ENCODE measurements around the gene XPOT. TPM values are rescaled to one million over a fixed set of nuclear protein-coding genes. Genes with fewer than 3 reads are reported as not detected.
A peak's percentile ranks its signal among the peaks of the same experiment; 100 is the strongest.
"Not testable (repeated sequence)": the region's sequence is repeated elsewhere in the genome, so short reads cannot be mapped to it uniquely, and the experiment has no call there.

The XPOT gene, protein sequence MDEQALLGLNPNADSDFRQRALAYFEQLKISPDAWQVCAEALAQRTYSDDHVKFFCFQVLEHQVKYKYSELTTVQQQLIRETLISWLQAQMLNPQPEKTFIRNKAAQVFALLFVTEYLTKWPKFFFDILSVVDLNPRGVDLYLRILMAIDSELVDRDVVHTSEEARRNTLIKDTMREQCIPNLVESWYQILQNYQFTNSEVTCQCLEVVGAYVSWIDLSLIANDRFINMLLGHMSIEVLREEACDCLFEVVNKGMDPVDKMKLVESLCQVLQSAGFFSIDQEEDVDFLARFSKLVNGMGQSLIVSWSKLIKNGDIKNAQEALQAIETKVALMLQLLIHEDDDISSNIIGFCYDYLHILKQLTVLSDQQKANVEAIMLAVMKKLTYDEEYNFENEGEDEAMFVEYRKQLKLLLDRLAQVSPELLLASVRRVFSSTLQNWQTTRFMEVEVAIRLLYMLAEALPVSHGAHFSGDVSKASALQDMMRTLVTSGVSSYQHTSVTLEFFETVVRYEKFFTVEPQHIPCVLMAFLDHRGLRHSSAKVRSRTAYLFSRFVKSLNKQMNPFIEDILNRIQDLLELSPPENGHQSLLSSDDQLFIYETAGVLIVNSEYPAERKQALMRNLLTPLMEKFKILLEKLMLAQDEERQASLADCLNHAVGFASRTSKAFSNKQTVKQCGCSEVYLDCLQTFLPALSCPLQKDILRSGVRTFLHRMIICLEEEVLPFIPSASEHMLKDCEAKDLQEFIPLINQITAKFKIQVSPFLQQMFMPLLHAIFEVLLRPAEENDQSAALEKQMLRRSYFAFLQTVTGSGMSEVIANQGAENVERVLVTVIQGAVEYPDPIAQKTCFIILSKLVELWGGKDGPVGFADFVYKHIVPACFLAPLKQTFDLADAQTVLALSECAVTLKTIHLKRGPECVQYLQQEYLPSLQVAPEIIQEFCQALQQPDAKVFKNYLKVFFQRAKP
- 10 to 100 TPM; 88.2 to 93.4 TPM for total RNA-seq

- ChIA-PET POLR2A (no interaction called here), CTCF (interaction anchor here (0.5 kb wide), 1 partner anchor 72 kb away, joined by 3 read pairs; no protein-coding TSS in a partner anchor)
- peak within 1 kb of the TSS; percentile 98 for H3K27ac Mint-ChIP-seq
- peaks cover 1% of the 10 kb centered on the region for H3K27me3 Mint-ChIP-seq
- H3K4me3 Mint-ChIP-seq, result peak within 1 kb of the TSS; percentile 95
- H3K4me1 Mint-ChIP-seq, result peaks cover 43% of the 10 kb centered on the region
- peaks cover 2% of the 10 kb centered on the region for H3K9me3 Mint-ChIP-seq
- peak; percentile 93 for DNase-seq
- H3K36me3 Mint-ChIP-seq (ENCODE audit: low read depth), result peaks cover 3% of the 10 kb centered on the region
Observed at GRCh38 chr12:64403707-64404469, at the start of gene XPOT. Gene XPOT, plus strand, starts transcription at chr12:64404392. Its CDS starts 5,644 bp downstream, at chr12:64410036.

DNA sequence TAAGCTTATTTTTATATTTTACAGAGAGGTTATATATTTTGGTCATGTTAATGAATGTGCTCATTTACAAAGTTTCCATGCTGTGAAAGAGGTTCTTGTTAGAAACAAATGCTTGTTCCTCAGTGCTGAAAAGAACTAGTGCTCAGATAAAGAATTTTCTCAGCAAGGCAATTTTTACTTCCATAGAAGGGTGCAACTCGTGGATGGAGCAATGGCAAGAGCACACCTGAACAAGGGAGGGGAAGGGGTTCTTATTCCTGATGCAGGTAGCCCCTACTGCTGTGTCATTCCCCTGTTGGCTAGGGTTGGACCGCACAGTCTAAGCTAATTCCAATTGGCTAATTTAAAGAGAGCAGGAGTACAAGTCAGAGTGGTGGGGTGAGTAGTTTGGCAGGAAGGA lies 48.0 kb upstream of the XPOT start:
- H3K4me3 Mint-ChIP-seq; CTCF ChIA-PET; H3K27me3 Mint-ChIP-seq; H3K36me3 Mint-ChIP-seq (ENCODE audit: low read depth); H3K9me3 Mint-ChIP-seq; H3K4me1 Mint-ChIP-seq; DNase-seq; POLR2A ChIA-PET; H3K27ac Mint-ChIP-seq: not testable (repeated sequence)

GRCh38 chr12:64361173-64361572 lies 43.0 kb upstream of the XPOT start:
- DNase-seq; H3K27ac Mint-ChIP-seq; H3K9me3 Mint-ChIP-seq; CTCF ChIA-PET; H3K27me3 Mint-ChIP-seq; H3K36me3 Mint-ChIP-seq (ENCODE audit: low read depth); POLR2A ChIA-PET; H3K4me1 Mint-ChIP-seq; H3K4me3 Mint-ChIP-seq: not testable (repeated sequence)

GRCh38 chr12:64362721-64363305 lies 41.4 kb upstream of the XPOT start:
- Mint-ChIP-seq H3K4me3 (no peak overlapping the region), H3K4me1 (no peaks in the 10 kb centered on the region), H3K27me3 (no peaks in the 10 kb centered on the region), H3K27ac (no peak overlapping the region), H3K36me3 (ENCODE audit: low read depth) (no peaks in the 10 kb centered on the region), H3K9me3 (no peaks in the 10 kb centered on the region)
- ChIA-PET CTCF (no interaction called here), POLR2A (no interaction called here)
- DNase-seq, result no peak

DNA sequence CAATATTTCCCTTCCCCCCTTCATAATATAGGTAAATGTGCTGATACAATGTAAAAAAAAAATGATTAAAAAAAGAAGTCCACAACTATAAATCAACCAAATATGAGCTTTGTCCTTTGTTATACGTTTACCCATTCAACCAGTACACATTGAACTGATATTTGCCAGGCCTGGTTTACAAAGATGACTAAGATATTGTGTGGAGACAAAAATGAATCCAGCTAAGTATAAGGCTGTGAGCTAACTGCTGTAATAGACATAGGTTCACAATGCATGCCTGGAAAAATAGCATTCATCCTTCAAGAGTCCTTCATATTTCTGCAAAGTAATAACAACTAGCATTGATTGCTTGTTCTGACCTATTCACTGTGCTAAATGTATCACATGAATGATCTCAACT lies 20.5 kb upstream of the XPOT start:
- Mint-ChIP-seq H3K9me3 (peaks cover 19% of the 10 kb centered on the region), H3K27me3 (no peaks in the 10 kb centered on the region), H3K4me1 (peaks cover 33% of the 10 kb centered on the region), H3K36me3 (ENCODE audit: low read depth) (peaks cover 6% of the 10 kb centered on the region), H3K27ac (no peak overlapping the region), H3K4me3 (no peak overlapping the region)
- POLR2A ChIA-PET, result no interaction called here
- CTCF ChIA-PET, result interaction anchor here (1.5 kb wide), 1 partner anchor 572 kb away, joined by 3 read pairs; no protein-coding TSS in a partner anchor
- DNase-seq, result no peak

DNA sequence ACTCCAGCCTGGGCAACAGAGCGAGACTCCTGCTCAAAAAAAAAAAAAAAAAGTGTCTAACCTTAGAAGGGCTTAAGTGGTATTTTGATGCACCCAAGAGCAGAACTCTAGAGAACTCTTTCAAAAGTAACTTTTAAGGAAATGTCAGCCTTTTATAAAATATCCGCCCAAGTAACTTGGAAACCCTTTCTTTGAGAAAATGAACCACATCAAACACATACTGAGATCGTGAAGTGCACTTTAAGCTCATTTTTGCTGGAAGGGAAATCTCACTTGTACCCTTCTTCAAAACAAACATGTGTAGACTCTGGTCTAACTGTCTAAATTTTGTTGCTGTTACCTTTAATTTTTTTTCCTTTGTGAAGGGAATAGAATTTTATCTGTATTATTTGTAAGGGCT lies 19.2 kb upstream of the XPOT start:
- H3K27ac Mint-ChIP-seq, result peak overlapping the region; percentile 91
- H3K4me1 Mint-ChIP-seq, result peaks cover 37% of the 10 kb centered on the region
- peak; percentile 22 for DNase-seq
- peaks cover 6% of the 10 kb centered on the region for H3K36me3 Mint-ChIP-seq (ENCODE audit: low read depth)
- H3K4me3 Mint-ChIP-seq, result peak overlapping the region; percentile 7
- H3K9me3 Mint-ChIP-seq, result peaks cover 19% of the 10 kb centered on the region
- ChIA-PET CTCF (interaction anchor here (0.6 to 1.2 kb wide), 2 partner anchors 15 to 1558 kb away, joined by 4 to 5 read pairs; no protein-coding TSS in a partner anchor), POLR2A (no interaction called here)
- peaks cover 6% of the 10 kb centered on the region for H3K27me3 Mint-ChIP-seq

- Mint-ChIP-seq H3K36me3 (ENCODE audit: low read depth) (peaks cover 6% of the 10 kb centered on the region), H3K27me3 (peaks cover 6% of the 10 kb centered on the region), H3K27ac (peak overlapping the region; percentile 91), H3K9me3 (peaks cover 16% of the 10 kb centered on the region), H3K4me3 (peak overlapping the region; percentile 7), H3K4me1 (peaks cover 37% of the 10 kb centered on the region)
- DNase-seq, result no peak
- POLR2A ChIA-PET, result no interaction called here
- CTCF ChIA-PET, result interaction anchor here (0.6 to 1.2 kb wide), 2 partner anchors 15 to 1558 kb away, joined by 4 to 5 read pairs; no protein-coding TSS in a partner anchor
Observed at GRCh38 chr12:64385468-64385867, 18.7 kb upstream of the XPOT start.

- ChIA-PET CTCF (interaction anchor here (1.0 kb wide), 1 partner anchor 14 kb away, joined by 3 read pairs; no protein-coding TSS in a partner anchor), POLR2A (no interaction called here)
- peaks cover 7% of the 10 kb centered on the region for H3K36me3 Mint-ChIP-seq (ENCODE audit: low read depth)
- H3K9me3 Mint-ChIP-seq, result peaks cover 3% of the 10 kb centered on the region
- peaks cover 19% of the 10 kb centered on the region for H3K27me3 Mint-ChIP-seq
- H3K27ac Mint-ChIP-seq, result peak overlapping the region; percentile 73
- H3K4me1 Mint-ChIP-seq, result peaks cover 43% of the 10 kb centered on the region
- H3K4me3 Mint-ChIP-seq, result no peak overlapping the region
- DNase-seq, result no peak
Observed at GRCh38 chr12:64387197-64387816, 16.9 kb upstream of the XPOT start.

DNA sequence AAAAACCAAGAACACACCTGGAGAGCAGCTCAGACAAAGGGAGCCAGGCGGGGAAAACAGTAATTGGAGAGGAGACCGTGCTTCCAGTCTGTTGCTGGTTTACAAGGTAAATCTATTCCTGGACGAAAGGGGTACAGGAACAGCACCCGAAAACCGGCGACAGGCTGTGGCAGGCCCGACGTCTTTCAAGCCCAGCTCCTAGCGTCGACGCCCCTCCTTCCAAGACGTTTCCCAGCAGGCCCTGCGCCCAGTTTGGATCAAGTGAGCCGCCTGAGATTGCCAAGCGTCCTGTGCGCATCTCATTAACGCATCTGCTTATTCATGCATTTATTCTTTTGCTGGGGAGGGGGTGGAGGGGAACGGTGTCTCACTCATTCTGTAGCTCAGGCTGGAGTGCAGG lies 15.0 kb upstream of the XPOT start:
- no peak for DNase-seq
- Mint-ChIP-seq H3K27me3 (peaks cover 19% of the 10 kb centered on the region), H3K4me3 (no peak overlapping the region), H3K4me1 (peaks cover 36% of the 10 kb centered on the region), H3K9me3 (peaks cover 3% of the 10 kb centered on the region), H3K36me3 (ENCODE audit: low read depth) (peaks cover 7% of the 10 kb centered on the region), H3K27ac (no peak overlapping the region)
- ChIA-PET CTCF (interaction anchor here (1.3 kb wide), 1 partner anchor 174 kb away, joined by 3 read pairs; no protein-coding TSS in a partner anchor), POLR2A (no interaction called here)

DNA sequence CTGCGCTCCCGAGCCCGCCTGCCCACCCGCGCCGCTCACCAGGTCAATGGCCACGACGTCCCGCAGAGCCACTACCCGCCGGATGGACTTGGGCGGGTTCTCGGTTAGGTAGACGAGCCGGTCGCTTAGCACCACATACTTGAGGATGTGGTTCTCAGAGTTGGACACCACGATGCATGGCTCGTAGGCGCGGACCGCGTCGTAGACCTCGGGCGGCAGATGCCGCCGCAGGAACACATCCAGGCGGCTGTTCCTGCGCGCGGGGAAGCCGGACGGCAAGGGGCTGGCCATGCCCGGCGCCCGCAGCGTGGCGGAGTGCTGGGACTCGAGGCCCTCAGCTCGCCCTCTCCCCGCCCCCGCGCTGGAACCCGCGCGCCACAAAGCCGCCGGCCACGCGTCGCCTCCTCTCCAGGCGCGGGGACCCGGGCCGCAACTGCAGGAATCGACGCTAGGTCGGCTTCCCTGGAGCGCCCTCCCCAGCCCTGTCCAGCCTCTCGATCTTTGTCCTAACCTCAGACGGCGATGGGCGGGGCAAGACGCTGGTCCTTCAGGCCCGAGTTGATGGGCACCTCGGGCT lies 13.8 kb upstream of the XPOT start, which contains the start of gene C12orf56:
C12orf56 (minus strand) TSS at position 484 of the 577 bp plus-strand sequence; CDS start at position 291, 193 bp downstream.
- H3K27me3 Mint-ChIP-seq, result peaks cover 19% of the 10 kb centered on the region
- DNase-seq, result peak; percentile 19
- H3K4me3 Mint-ChIP-seq, result peak within 1 kb of the TSS; percentile 72
- H3K27ac Mint-ChIP-seq, result peak within 1 kb of the TSS; percentile 60
- CTCF ChIA-PET, result interaction anchor here (0.7 to 1.3 kb wide), 2 partner anchors 12 to 175 kb away, joined by 3 read pairs; no protein-coding TSS in a partner anchor
- H3K9me3 Mint-ChIP-seq, result peaks cover 3% of the 10 kb centered on the region
- peaks cover 7% of the 10 kb centered on the region for H3K36me3 Mint-ChIP-seq (ENCODE audit: low read depth)
- POLR2A ChIA-PET, result no interaction called here
- H3K4me1 Mint-ChIP-seq, result peaks cover 24% of the 10 kb centered on the region

- peaks cover under 1% of the 10 kb centered on the region for H3K9me3 Mint-ChIP-seq
- H3K4me1 Mint-ChIP-seq, result peaks cover 14% of the 10 kb centered on the region
- peak; percentile 37 for DNase-seq
- no peak overlapping the region for H3K4me3 Mint-ChIP-seq
- no peak overlapping the region for H3K27ac Mint-ChIP-seq
- H3K36me3 Mint-ChIP-seq (ENCODE audit: low read depth), result peaks cover 4% of the 10 kb centered on the region
- POLR2A ChIA-PET, result no interaction called here
- peaks cover 19% of the 10 kb centered on the region for H3K27me3 Mint-ChIP-seq
- CTCF ChIA-PET, result interaction anchor here (1.4 kb wide), 1 partner anchor 11 kb away, joined by 4 read pairs; no protein-coding TSS in a partner anchor
Observed at GRCh38 chr12:64392221-64392620, 12.0 kb upstream of the XPOT start.

Data from activated CD4-positive, alpha-beta T cell treated with anti-CD3 and anti-CD28 coated beads, Interleukin-2, amount 10 ng/mL, durations not matched to agents 7 days and 5 days (primary cell).